Measurements from ENCODE around the gene DHDH.
"Not testable (repeated sequence)": the region's sequence is repeated elsewhere in the genome, so short reads cannot be mapped to it uniquely, and the experiment has no call there.

Gene DHDH

DNA sequence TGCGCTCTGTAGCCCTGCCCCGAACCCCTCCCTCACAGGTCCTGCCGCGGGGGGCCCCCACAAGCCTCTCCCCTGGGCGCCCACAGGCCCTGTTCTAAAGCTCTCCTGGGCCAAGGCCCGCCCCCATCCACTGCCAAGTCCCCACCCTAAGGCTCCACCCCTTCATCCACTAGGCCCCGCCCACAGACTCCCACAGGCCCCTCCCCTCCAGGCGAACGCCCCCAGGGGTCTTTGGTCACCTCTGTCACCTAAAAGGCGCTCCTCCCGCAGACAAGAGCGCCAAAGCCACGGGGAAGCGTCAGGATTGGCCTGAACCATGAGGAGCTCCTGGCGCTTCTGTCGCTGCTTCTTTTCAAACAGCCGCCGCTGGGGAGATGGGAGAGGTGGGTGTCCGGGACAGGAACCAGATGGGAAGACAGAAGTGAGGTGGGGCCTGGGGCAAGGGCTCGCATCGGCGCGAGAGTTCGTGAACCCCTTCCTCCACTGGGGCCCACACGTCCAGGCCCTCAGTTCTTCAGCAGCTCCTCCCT, 37.2 kb upstream of the DHDH start:
- peak; percentile 79 for DNase-seq (ENCODE audit: extremely low spot score)
- TF ChIP-seq, protein P1, sequence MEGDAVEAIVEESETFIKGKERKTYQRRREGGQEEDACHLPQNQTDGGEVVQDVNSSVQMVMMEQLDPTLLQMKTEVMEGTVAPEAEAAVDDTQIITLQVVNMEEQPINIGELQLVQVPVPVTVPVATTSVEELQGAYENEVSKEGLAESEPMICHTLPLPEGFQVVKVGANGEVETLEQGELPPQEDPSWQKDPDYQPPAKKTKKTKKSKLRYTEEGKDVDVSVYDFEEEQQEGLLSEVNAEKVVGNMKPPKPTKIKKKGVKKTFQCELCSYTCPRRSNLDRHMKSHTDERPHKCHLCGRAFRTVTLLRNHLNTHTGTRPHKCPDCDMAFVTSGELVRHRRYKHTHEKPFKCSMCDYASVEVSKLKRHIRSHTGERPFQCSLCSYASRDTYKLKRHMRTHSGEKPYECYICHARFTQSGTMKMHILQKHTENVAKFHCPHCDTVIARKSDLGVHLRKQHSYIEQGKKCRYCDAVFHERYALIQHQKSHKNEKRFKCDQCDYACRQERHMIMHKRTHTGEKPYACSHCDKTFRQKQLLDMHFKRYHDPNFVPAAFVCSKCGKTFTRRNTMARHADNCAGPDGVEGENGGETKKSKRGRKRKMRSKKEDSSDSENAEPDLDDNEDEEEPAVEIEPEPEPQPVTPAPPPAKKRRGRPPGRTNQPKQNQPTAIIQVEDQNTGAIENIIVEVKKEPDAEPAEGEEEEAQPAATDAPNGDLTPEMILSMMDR (IDR thresholded peaks at IDR 0.05; ENCODE audit: control extremely low read depth, extremely low read depth, low read depth, missing control alignments) = no peak
- CTCF ChIA-PET = interaction anchor here (0.8 to 1.9 kb wide), 3 partner anchors 10 to 20 kb away, joined by 3 to 4 read pairs (median 4); no protein-coding TSS in a partner anchor
- POLR2A ChIA-PET = interaction anchor here (0.5 to 1.8 kb wide), 13 partner anchors 15 to 532 kb away, joined by 3 to 9 read pairs (median 4); partner anchors contain the start of genes FTL, PPP1R15A, SYNGR4 and TMEM143

DNA sequence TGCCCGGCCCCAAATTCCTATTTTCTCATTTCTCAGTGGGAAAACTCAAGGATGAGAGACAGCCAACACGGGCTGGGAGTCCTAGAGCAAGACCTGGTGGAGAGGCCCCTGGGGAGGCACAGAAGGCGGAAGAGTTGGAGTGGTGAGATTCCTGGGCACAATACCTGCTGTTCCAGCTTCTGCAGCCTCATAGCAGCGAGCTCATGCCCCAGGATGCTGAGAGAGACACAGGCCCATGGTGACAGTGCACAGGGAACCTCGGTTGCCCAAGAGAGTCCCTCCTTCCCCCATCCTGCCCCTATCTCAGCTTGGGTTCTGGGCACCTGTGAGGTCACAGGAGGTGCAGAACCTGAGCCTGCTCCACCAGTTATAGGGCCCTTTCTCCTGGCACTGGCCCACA, 36.3 kb upstream of the DHDH start:
- TF ChIP-seq, protein P1 (IDR thresholded peaks at IDR 0.05; ENCODE audit: control extremely low read depth, extremely low read depth, low read depth, missing control alignments) = no peak
- CTCF ChIA-PET = interaction anchor here (1.9 kb wide), 1 partner anchor 19 kb away, joined by 4 read pairs; no protein-coding TSS in a partner anchor
- DNase-seq (ENCODE audit: extremely low spot score) = no peak
- POLR2A ChIA-PET = interaction anchor here (0.5 to 1.8 kb wide), 2 partner anchors 9 to 23 kb away, joined by 4 to 9 read pairs; no protein-coding TSS in a partner anchor

DNA sequence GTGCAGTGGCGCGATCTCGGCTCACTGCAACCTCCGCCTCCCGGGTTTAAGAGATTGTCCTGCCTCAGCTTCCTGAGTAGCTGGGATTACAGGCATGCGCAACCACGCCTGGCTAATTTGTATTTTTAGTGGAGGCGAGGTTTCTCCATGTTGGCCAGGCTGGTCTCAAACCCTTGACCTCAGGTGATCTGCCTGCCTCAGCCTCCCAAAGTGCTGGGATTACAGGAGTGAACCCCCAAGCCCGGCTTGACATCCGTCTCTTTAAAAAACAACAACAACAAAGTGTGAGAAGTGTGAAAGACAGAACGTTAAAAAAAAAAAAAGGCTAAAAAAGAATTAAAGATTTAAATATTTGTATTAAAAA, 34.1 kb upstream of the DHDH start:
- ChIA-PET CTCF (interaction anchor here (1.2 to 1.7 kb wide), 3 partner anchors 64 to 104 kb away, joined by 3 to 6 read pairs (median 5); no protein-coding TSS in a partner anchor), POLR2A (interaction anchor here (0.6 to 3.5 kb wide), 8 partner anchors 13 to 81 kb away, joined by 4 to 30 read pairs (median 6); partner anchors contain the start of gene PPP1R15A)
- not testable (repeated sequence) for DNase-seq (ENCODE audit: extremely low spot score)

DNA sequence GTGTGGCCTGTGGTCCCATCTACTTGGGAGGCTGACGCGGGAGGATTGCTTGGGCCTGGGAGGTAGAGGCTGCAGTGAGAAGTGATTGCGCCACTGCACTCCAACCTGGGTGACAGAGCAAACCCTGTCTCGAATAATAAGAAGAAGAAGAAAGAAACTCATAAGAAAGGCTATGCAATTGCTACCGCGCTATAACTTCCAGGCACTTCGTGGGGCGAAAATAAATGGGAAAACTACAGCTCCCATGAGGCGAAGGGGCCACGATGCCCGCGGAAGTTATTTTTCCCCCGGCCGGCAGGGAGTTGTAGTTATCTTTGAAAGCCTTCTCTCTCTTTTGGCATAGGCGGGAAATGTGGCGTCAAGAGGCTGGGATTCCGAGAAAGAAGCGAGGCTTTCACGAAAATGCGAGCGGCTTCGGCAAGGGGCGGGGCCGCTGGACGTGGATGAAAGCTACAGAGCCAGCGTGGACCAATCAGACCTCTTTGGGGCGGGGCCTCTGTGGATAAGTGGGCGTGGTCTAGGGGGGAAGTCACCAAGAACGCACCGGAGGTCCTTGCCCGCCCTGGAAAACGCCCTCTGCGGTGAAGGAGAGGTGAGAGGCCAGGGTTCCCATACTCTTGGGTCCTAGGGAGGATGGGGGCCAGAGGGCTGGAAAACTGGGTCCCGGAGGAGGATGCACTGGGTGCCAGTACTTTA, 33.6 kb upstream of the DHDH start, which contains the start of gene NUCB1:
Gene NUCB1 (plus strand): TSS at position 532 of the 696 bp plus-strand sequence. CDS start 485 bp downstream, outside the sequence.
- peak; percentile 99 for DNase-seq (ENCODE audit: extremely low spot score)
- POLR2A ChIA-PET = interaction anchor here (0.7 to 3.5 kb wide), 9 partner anchors 13 to 68 kb away, joined by 4 to 30 read pairs (median 5); partner anchors contain the start of genes FTL and PPP1R15A
- TF ChIP-seq, protein P1 (IDR thresholded peaks at IDR 0.05; ENCODE audit: control extremely low read depth, extremely low read depth, low read depth, missing control alignments) = no peak
- CTCF ChIA-PET = interaction anchor here (1.2 to 1.7 kb wide), 5 partner anchors 64 to 104 kb away, joined by 3 to 6 read pairs (median 4); partner anchors contain the start of gene RUVBL2

DNA sequence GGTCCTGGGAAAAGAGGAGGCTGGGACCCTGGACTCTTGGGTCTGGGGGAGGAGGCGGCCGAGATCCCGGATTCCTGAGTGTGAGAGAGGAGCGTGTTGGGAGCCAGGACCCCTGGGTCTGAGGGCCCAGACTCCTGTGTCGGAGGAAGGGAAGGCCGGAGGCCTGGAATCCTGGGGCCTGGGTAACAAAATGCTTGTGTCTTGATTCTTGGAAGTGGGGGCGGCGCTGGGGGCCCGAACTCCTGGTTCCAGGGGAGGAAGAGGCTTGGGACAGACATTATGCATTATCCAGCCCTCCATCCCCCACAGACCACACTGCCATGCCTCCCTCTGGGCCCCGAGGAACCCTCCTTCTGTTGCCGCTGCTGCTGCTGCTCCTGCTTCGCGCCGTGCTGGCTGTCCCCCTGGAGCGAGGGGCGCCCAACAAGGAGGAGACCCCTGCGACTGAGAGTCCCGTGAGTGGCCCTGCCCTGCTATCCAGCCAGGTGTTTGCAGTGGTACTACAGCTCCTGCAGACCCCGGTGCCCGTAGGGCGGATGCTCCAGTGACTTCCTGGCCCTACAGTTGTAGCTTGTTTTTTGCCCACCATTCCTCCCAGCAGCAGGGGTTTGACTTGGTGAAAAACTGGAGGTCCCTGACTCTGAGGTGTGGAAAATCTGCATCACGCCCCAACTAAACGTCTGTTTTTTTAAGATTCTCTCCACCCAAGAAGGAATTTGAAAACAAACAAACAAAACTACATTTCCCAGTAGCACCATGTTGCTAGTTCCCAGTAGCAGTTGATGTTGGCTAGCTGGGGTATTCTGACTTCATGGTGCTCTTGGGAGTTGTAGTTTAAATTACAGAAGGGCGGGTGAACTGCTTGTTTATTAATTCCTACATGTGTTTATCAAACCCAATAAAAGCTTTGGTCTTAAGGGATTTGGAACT, 32.8 kb upstream of the DHDH start:
- TF ChIP-seq, protein P1 (IDR thresholded peaks at IDR 0.05; ENCODE audit: control extremely low read depth, extremely low read depth, low read depth, missing control alignments) = no peak
- ChIA-PET CTCF (interaction anchor here (0.8 to 1.7 kb wide), 7 partner anchors 15 to 105 kb away, joined by 3 to 6 read pairs (median 3); partner anchors contain the start of gene RUVBL2), POLR2A (interaction anchor here (0.5 to 3.5 kb wide), 12 partner anchors 12 to 1428 kb away, joined by 3 to 30 read pairs (median 4); partner anchors contain the start of genes FTL and PPP1R15A)
- DNase-seq (ENCODE audit: extremely low spot score) = no peak

DNA sequence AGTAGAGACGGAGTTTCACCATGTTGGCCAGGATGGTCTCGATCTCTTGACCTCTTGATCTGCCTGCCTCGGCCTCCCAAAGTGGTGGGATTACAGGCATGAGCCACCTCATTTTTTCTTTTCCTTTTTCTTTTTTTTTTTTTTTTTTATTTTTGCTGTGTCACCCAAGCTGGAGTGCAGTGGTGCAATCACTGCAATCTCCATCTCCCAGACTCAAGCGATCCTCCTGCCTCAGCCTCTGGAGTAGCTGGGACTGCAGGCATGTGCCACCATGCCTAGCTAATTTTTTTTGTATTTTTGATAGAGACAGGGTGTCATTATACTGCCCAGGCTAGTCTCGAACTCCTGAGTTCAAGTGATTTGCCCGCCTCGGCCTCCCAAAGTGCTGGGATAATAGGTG, 31.2 kb upstream of the DHDH start:
- POLR2A ChIA-PET; DNase-seq (ENCODE audit: extremely low spot score): not testable (repeated sequence)
- CTCF ChIA-PET = interaction anchor here (1.5 kb wide), 1 partner anchor 68 kb away, joined by 3 read pairs; no protein-coding TSS in a partner anchor

DNA sequence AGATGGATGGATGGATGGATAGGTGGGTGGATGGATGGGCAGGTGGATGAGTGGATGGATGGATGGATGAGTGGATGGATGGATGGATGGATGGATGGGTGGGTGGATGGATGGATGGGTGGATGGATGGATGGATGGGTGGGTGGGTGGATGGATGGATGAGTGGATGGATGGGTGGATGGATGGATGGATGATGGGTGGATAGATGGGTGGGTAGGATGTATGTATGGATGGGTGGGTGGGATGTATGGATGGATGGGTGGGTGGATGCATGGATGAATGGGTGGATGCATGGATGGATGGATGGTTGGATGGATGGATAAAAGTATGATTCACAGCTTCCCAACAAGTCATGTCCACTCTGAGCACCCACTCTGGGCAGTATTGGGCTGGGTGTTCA, 29.7 kb upstream of the DHDH start:
- POLR2A ChIA-PET; DNase-seq (ENCODE audit: extremely low spot score); CTCF ChIA-PET: not testable (repeated sequence)
